Retina (tissue), 1 donor: ENCODE results near the gene DOCK4.

Experiments used
- DNase-seq: peaks from one replicate; pipeline ENCODE4 v3.0.0-alpha.2; 2016

Gene DOCK4

DNA sequence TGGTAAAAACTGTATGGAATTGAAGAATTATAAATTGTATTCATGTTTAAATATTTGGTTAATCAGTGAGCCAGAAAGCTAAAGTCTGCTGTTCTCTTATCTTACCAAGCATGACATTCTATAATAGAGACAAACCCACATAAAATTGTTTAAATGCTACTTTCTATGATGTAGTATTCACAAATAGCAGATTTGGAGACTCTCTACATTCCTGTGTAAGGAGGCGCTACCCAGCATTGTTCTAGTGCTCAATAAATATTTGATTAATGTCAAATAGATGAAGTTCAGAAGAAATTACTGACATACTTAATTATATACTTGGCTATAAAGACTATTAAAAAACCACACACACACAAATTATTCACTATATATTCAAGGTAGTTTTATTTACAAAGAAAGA lies 49.8 kb downstream of the DOCK4 start:
- no peak for DNase-seq

DNA sequence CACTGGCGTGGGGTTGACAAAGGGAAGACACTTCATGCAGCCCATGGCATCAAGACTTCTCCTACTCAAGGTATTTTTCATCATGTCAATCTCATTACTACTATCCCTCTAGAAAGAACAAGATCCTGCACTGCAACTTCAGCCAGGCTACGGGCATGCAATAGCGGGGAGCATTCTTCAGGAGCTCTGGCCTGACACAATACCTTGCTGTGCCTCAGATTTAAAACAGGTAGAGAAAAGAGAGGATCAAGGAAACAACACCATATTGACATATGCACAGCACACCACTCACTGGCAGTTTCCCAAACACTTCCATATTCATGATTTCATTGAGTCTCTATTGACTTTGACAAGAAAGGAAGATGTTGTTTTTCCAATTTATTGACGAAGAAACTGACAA lies 51.5 kb downstream of the DOCK4 start:
- no peak for DNase-seq

DNA sequence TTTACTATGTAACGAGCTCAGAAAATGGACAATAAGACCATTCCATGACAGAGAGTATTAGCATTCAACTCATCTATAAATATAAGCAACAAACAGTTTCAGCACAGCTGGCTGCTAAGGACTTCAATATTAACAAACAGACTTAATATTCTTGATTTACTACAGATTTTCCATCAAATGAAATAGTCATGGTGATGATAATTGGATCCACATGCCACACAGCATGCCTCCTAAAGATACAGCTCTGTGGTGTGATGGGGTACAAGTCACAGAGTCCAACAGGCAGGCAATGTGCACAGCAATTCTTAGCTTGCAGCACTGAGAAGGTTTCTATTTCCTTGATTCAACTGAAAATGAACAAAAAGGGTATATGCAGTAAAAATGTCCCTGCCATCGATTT lies 54.0 kb downstream of the DOCK4 start:
- no peak for DNase-seq

DNA sequence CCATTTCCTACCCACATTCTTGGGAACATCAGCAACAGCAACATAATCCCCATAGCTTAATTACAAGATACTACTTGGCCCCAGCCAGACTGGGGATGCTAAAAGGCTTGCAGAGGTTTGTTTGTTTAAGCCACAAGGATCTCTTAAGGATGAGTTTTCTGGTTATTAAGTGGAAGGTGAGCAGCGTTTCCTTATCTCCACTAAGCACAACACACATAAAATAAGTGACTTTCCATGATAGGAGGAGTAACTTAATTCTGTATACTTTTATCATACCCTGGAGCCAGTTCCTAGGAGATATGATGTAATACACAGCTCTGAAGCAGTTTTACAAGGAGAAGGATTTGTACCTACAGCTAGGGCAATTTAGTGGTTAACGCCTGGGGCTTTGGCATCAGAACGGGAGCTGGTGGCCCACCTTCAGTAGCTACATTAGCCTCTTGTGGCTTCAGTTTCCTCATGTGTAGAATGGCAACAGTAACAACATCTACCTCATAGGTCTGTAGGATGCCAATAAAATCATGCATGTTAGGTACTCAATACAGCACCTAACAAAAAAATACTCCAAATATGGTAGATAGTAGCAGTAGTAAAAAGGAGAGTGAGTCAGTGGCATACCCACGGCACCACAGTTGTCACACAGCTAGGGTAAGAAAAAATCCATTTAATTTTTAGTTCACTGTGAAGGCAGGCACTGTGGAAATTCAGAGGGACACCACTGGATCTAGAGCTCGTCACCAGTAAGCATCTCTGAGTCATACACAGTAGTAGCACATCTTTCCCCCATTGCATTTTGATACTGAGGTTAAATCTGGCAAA lies 55.2 kb downstream of the DOCK4 start:
- no peak for DNase-seq

DNA sequence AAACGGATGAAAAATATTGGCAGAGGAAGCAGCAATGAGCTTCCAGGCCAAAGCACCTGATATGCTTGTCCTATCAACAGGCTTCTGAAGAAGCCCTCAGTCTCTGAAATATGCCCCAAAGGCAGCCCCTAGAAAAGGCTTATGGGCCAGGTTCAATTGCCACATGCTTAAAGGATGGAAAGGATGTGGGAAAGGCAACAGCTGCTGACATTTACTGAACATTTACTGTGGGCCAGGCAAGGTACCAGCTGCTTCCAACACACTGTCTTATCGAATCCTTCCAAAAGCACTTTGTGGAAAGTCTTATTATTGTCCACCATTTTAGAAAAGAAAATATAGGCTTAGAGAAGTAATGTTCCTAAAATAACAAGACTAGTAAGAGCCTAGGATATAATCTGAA lies 56.5 kb downstream of the DOCK4 start:
- DNase-seq, result no peak

DNA sequence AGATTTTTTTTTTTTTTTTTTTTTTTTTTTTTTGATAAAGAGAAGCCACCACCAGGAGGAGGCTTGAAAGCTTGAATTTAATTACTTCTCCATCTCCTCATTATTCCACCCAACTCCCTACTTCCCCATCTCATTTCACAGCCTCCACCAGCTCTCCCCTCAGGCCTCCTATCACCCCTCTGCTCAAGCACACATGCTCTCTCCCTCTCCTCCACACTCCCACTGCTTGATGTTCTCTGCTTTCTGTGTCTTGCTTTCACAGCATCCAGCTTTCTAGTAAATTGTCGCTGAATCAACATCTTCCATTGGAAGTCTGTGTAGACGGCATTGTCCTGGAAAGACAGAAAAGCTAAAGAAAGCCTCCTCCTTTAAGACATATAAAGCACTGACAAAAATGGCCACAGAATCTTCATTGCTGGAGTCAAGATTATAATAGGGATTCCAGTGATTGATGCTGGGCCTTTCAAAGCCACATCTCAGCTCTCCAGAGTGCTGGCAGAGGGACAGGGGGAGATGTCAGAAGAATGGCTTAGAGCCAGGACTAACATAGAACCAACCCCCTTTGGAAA lies 58.3 kb downstream of the DOCK4 start:
- no peak for DNase-seq

DNA sequence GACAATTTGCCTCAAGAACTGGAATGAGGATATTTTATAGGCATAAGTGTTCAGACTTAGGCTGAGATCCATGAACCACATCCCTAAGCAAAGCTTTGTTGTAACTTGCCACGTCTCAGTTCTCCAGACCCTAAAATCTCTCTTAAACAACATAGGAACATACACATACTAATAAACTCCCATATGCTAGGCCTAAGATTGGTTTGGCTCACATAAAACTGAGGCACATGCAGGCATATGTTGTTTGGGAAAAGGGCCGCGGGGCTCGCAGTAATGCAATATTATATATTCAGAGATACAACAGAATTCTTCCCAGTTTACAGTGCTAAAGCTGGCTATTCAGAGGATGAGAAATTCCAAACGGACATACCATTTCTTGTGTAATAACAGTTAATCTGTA lies 61.0 kb downstream of the DOCK4 start:
- DNase-seq, result no peak

DNA sequence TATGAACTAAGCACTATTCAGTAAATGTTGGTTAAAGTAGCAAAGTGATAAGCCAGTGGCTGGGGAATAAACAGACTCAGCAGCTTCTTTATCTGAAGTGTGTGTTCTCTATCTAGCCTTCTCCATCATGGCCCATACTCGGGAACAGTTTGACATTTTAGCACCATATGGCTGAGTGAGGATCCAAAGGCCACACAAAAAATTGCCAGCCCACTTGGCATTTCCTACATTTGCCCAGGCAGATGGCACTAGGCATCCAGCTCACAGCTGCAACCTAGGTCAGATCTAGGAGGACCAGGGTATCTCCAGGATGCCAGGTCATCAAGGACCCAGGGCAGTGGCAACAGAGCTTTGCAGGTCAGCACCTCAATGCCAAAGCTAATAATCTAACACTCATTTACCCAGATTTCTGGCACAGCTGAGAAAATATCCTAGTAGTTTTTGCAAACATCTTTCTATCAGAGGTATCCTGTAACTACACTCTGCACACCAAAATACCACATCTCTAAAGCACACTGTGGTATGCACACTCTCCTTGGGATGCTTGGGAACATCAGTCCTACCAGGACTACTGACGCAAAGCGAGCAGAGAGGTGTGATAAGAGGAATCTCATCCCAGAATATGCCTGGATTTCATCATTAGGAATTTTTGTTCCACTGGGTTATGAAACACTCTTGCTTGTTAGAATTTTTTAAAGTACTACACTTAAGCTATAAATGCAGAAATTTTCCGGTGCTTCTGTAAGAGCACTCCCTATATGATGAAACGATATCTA lies 61.7 kb downstream of the DOCK4 start:
- DNase-seq, result no peak

DNA sequence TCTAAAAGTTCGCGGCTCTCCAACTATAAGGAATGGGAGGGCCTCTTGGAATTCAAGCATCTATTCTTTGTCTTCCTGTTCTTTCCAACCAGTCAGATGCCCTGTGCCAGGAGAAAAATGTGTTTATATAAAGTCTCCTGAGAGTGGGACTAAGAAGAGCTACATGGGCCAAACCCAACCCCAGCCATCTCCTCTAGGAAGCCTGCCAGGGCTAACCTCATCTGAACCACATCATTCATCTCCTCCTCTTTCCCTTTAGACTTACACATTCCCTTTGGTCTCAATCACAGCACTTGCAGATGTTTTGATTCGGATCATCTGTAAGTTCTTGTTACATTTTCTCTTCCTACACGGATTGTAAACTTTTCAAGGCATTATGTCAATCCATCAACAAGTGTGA lies 62.6 kb downstream of the DOCK4 start:
- no peak for DNase-seq

DNA sequence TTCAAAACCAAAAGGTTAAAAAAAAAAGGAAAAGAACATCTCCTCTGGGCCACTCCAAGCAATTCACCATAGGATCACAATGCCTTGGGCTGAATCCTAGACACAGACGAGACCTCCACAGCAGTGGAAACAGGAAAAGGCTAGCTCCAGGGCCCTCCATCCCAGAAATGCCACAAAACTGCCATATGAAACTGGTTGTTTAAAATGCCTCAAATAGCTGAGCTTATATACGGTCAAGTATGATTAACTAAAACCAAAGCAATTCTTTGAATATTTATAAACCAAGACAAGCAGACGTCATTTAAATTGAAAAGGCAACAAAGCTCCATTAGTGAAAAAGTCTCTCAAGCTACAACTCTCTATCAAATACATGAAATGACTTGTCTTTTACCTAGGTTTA lies 63.1 kb downstream of the DOCK4 start:
- no peak for DNase-seq

DNA sequence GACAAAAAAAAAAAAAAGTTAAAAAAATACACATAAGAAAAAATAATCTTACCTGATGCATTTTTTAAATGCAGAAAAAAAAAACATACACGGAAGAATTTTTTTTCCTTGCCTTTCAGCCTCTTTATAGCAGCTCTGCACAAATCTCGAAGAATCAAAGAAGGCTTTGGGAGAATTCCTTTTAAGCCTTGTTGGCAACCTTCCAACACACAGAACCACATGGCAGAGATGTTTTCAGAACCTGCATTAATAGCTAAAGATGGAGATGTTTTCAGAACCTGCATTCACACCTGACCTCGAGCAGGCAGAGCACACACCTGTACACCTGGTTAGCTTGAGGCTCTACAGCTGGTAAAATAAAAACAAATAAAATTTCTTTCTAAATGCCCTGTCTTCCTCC lies 65.6 kb downstream of the DOCK4 start:
- DNase-seq, result no peak

DNA sequence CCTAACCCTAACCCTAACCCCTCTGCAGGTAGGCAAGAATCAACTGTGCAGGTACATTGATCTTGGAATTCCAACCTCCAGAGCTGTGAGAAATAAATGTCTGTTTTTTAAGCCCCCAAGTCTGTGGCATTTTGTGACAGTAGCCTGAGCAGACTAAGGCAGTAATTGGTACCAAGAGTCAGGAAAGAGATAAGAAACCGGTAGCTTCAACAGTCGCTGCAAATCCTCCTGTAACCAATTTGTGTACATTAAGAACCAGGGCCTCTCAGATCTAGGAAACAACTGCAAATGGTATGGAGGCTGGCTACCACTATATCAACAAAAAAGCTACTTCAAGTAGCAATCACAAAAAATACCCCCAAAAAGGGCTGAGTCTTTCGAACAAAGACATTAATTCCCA lies 67.3 kb downstream of the DOCK4 start:
- no peak for DNase-seq

DNA sequence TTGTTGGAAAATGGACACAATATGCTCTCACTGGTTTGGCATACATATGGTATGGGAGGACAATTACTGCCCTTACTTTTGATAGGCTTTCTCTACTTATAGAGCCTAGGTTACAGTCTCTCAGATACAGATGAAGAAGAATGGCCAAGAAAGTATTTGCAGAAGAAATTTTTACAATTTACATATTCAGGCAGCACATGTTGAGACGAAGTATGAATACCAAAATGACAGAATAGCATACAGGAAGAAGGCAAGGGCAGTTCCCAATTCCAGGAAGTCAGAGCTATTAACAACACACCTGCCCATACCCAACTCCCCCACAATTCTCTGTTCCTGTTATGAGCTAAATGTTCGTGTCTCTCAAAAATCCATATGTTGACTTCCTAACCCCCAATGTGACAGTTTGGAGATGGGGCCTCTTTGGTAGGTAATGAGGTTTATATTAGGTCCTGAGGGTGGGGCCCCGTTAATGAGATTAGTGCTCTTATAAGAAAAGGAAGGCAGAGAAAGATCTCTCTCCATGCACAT lies 67.8 kb downstream of the DOCK4 start:
- DNase-seq, result no peak

DNA sequence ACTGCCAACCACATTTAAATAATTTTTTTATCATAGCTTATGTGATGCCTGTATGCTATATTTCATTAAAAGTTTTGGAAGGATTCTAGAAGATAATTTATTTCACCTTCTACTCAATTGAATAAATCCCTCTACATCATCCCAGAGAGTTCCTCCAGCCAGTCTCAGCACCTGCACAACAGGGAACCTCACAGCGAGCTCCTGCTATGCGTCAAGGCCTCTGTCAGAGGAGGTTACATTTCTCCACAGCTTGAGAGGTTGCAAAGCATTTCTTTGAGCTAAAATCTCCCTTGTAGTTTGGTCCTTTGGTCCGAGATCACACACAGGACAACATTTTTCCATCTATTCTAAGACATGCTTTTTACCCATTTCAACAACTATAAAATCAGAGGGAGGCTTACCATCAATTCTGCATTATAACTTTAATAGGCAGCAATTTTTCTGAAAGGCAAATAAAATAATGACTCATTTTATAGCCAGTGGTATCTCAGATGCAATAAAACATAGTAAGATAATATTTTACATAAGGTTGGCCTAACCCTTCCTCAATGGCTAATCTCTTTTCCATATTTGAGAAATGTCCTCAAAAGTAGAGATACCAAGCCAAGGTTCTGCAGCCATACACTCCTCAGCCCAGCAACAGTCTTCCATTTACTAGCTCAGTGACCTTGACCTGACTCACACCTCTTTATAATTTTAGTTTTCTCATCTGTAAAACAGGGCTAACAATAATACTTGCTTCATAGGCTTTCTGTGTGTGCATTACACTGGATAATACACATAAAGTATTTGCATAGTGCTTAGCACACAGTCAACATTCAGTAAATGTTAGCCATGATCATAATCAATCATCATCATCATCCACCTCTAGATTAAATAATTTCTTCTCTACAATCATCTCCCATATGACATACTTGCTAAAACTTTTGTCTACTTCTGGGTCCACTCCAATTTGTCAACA lies 68.8 kb downstream of the DOCK4 start:
- DNase-seq, result no peak

DNA sequence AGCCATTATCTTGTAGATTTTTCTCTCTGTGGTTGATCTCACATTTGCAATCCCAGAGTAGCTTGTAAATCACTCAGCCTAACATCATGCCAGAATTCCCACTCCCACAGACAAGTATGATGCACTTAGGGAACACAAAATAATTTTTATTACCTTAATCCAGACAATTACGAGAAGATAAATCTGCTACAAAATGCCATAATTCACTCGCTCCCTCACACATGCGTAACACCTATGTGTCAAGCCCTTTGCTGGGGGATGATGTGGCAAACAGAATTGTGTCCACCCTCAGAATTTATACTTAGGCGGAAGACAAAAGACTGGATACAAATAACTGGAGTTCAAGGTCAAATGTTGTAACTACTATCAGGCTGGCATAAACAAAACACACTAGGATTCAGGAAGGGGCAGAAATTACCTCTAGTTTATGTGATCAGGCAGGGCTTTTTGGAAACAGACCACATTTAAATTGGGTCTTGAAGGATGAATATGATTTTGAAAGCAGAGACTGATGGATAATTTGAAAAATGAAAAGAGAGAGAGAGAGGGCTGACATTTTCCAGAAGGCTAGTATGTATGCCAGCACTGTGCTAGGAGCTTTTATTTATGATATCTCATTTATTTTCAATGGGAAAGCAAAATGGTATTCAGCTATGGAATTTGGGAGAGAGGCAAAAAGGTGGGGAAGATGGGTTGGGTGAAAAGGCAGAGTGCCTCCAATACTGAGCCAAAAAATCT lies 69.8 kb downstream of the DOCK4 start:
- no peak for DNase-seq

DNA sequence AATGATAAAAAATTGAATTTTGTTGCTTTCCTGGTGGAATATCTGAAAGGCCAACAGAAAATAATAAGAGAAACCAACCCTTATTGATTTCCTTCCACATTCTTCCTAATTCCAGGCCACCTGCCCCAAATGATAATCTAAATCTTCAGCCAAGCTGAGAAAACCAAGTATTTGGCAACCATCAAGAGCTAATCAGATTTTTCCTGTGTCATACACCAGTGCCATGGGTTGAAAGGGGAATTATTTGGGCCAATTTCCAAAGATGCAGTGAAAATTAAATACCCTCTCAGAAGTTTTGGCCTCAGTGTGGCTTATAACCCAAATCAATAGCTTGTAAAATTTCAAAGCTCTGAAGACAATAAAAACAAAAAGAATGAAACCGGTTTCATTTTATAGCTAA lies 70.4 kb downstream of the DOCK4 start:
- no peak for DNase-seq

DNA sequence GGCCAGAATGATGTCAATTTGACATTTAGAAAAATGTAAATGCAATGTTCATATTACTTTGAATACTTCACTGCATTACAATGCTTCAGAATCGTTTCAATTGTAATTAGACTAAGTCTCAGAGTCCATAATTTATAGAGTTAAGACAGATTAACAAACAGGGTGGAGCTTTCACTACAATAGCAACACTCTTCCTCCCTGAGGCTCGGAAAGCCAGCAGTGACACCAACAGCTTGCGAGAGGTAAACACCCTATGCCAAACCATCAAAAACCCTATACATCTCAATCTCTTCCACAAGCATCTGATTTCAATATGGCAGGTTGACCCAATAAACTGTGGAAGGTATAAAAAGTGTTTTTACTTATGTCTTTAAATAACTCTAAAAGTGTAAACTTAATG lies 72.2 kb downstream of the DOCK4 start:
- DNase-seq, result no peak

DNA sequence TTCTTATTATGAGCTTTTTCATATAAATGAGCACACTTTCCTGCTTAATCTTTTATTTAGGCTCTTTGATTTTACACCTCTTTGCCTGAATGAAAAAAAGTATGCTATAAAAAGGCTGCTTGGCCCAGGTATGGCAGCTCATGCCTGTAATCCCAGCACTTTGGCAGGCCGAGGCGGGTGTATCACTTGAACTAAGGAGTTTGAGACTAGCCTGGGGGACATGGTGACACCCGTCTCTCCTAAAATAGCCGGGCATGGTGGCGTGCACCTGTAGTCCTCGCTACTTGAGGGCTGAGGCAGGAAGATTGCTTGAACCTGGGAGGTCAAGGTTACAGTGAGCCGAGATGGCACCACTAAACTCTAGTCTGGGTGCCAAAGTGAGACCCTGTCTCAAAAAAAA lies 72.9 kb downstream of the DOCK4 start:
- no peak for DNase-seq

DNA sequence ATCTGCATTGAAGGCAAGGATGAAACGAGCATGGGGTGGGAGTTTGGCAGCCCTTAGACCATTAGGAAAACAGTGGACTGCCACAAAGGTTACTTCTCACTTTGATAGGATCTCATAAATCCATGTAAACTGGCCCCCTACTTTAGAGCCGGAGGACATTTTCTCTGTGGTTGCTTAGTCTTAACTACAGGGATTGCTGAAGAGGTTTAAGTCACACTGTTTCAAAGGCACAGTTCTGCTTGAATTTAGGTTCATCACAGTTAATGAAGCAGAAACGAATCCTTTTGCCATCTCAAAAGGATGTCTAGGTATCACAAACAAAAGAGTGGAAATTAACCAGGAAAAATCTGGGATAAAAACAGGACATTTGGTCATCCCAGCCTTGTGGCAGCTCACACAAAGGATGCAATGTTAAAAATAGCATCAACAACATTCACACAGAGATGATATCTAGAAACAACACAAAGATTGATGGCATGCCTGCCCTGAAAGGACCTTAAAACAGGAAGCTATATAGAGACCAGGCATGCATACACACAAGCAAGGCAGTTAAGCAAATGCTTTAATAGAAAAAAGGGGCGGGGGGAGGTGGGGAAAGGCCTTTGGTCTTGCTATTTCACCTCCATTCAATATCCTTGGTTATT lies 74.0 kb downstream of the DOCK4 start:
- peak; percentile 41 for DNase-seq

DNA sequence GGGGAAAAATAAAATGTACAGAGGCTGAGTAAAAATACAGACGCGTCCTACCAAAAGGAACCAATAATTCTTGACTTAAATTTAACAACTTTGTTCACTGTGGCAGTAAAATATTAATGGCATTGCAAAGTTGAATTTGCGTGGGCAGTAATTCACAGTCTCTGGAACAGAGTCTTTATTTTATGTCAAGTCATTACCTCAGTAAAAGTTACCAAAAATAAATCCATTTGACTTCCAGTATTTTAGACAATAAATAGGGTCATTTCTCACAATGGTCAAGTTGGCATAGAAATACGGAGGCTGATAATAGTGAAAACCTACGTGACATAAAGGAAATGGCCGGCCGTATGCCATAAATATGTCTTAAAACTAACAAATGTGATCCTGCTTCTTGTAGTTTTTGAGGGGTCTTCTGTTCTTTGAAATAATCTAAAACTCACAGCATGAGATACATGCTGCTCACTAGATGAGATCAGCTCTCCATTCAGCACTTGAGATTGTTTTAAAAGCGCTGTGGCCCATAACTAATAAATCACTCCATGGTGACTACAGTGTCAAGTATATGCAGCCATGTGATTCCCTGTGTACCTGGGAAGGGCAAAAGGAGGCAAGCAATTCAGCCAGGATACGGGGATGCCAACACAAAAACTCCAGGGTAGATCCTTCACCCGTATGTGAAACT lies 75.3 kb downstream of the DOCK4 start:
- DNase-seq, result no peak
